ENCODE results near the gene HAVCR1. TPM values are rescaled to one million over a fixed set of nuclear protein-coding genes. Genes with fewer than 3 reads are reported as not detected.

HAVCR1 gene
- total and polyA plus RNA-seq, 2 donors (not counting 1 experiment from before 2014, with no cell fraction given) = not detected

- WGBS (ENCODE audit: insufficient coverage) = no CpG with 5 or more reads among the region's 1 CpG
Observed at GRCh38 chr5:157049605-157050004, 9.3 kb downstream of the HAVCR1 start.

GRCh38 chr5:157047898-157048297 is 11.0 kb downstream of the HAVCR1 start:
- H3K9me3 Mint-ChIP-seq (ENCODE audit: insufficient read depth) = no peaks in the 10 kb centered on the region

More at GRCh38 chr5:157049605-157050004, 9.3 kb downstream of the HAVCR1 start:
- Histone ChIP-seq H3K79me2 (ENCODE audit: control insufficient read depth, insufficient read depth, low read length) (no peaks in the 10 kb centered on the region), H3K4me3 (ENCODE audit: control extremely low read depth in 1 of 5, extremely low read depth in 1 of 5, insufficient read depth in 1 of 5, low read depth in 2 of 5, low read length in 4 of 5) (no peak overlapping the region), H3K9me3 (ENCODE audit: control extremely low read depth in 1 of 3, control insufficient read depth in 2 of 3, insufficient read depth in 1 of 3, low read length in 2 of 3) (no peaks in the 10 kb centered on the region), H2AFZ (ENCODE audit: insufficient read depth, low read depth, low read length, poor library complexity, severe bottlenecking) (peak overlapping the region; percentile 52), H3K4me2 (replicated peaks; ENCODE audit: low read depth, low read length, poor library complexity, severe bottlenecking) (peak overlapping the region; percentile 14), H3K27ac (ENCODE audit: low read length in 2 of 2) (no peak overlapping the region), H3K27me3 (replicated peaks in 1 of 4; ENCODE audit: control extremely low read depth in 1 of 4, control insufficient read depth in 3 of 4, insufficient read depth in 4 of 4, low read length in 3 of 4) (no peaks in the 10 kb centered on the region), H4K20me1 (ENCODE audit: control insufficient read depth, insufficient read depth, low read length, poor library complexity, severe bottlenecking) (no peaks in the 10 kb centered on the region), H3K4me1 (ENCODE audit: control insufficient read depth in 2 of 2, insufficient read depth in 2 of 2, low read length in 2 of 2) (peaks cover 0 to 5% of the 10 kb centered on the region in 2 donors), H3K9ac (ENCODE audit: low read length) (no peak overlapping the region), H3K36me3 (replicated peaks in 1 of 2; ENCODE audit: control extremely low read depth in 1 of 2, control insufficient read depth in 1 of 2, extremely low read depth in 1 of 2, insufficient read depth in 2 of 2, low read length in 1 of 2) (no peaks in the 10 kb centered on the region)
- Mint-ChIP-seq H3K4me1 (peaks cover 7% of the 10 kb centered on the region), H3K9me3 (ENCODE audit: insufficient read depth) (no peaks in the 10 kb centered on the region), H3K4me3 (peak overlapping the region; percentile 4), H3K27me3 (peaks cover 6% of the 10 kb centered on the region), H3K27ac (no peak overlapping the region)
- intact Hi-C loops (cut with micrococcal nuclease) = no loop called here
- DNase-seq = no peak
- ChIA-PET CTCF (no interaction called here), POLR2A (no interaction called here)
- no peak for ATAC-seq (ENCODE audit: low read depth)
- TF ChIP-seq EZH2 (IDR thresholded peaks at IDR 0.05; ENCODE audit: borderline replicate concordance, insufficient read depth, low read depth, low read length, poor library complexity, severe bottlenecking) (no peak), CTCF (IDR thresholded peaks at IDR 0.05) (no peak)

More at GRCh38 chr5:157047898-157048297, 11.0 kb downstream of the HAVCR1 start:
- no peaks in the 10 kb centered on the region for H3K9me3 ChIP-seq (ENCODE audit: control extremely low read depth in 1 of 3, control insufficient read depth in 2 of 3, insufficient read depth in 1 of 3, low read length in 2 of 3)
- H3K27ac ChIP-seq (ENCODE audit: low read length in 2 of 2) = no peak overlapping the region
- ATAC-seq (ENCODE audit: low read depth) (no peak), DNase-seq (no peak)
- H3K36me3 ChIP-seq (replicated peaks in 1 of 2; ENCODE audit: control extremely low read depth in 1 of 2, control insufficient read depth in 1 of 2, extremely low read depth in 1 of 2, insufficient read depth in 2 of 2, low read length in 1 of 2) = no peaks in the 10 kb centered on the region
- H3K9ac ChIP-seq (ENCODE audit: low read length) = no peak overlapping the region
- no peak overlapping the region for H3K27ac Mint-ChIP-seq
- CTCF ChIA-PET = no interaction called here
- intact Hi-C loops (cut with micrococcal nuclease) = no loop called here
- no peaks in the 10 kb centered on the region for H3K27me3 ChIP-seq (replicated peaks in 1 of 4; ENCODE audit: control extremely low read depth in 1 of 4, control insufficient read depth in 3 of 4, insufficient read depth in 4 of 4, low read length in 3 of 4)
- no peak overlapping the region for H2AFZ ChIP-seq (ENCODE audit: insufficient read depth, low read depth, low read length, poor library complexity, severe bottlenecking)
- POLR2A ChIA-PET = no interaction called here
- no peak overlapping the region for H3K4me3 Mint-ChIP-seq
- H4K20me1 ChIP-seq (ENCODE audit: control insufficient read depth, insufficient read depth, low read length, poor library complexity, severe bottlenecking) = no peaks in the 10 kb centered on the region
- H3K4me1 Mint-ChIP-seq = peaks cover 7% of the 10 kb centered on the region
- H3K79me2 ChIP-seq (ENCODE audit: control insufficient read depth, insufficient read depth, low read length) = no peaks in the 10 kb centered on the region
- H3K4me2 ChIP-seq (replicated peaks; ENCODE audit: low read depth, low read length, poor library complexity, severe bottlenecking) = no peak overlapping the region
- H3K4me3 ChIP-seq (ENCODE audit: control extremely low read depth in 1 of 5, extremely low read depth in 1 of 5, insufficient read depth in 1 of 5, low read depth in 2 of 5, low read length in 4 of 5) = no peak overlapping the region
- peaks cover 0 to 5% of the 10 kb centered on the region in 2 donors for H3K4me1 ChIP-seq (ENCODE audit: control insufficient read depth in 2 of 2, insufficient read depth in 2 of 2, low read length in 2 of 2)
- TF ChIP-seq EZH2 (IDR thresholded peaks at IDR 0.05; ENCODE audit: borderline replicate concordance, insufficient read depth, low read depth, low read length, poor library complexity, severe bottlenecking) (no peak), CTCF (IDR thresholded peaks at IDR 0.05) (no peak)
- peaks cover 6% of the 10 kb centered on the region for H3K27me3 Mint-ChIP-seq
- 77% methylated on average over 2 of the region's 5 CpGs for WGBS (ENCODE audit: insufficient coverage)
